ENCODE results near the gene AMPH.
"Not testable (repeated sequence)": the region's sequence is repeated elsewhere in the genome, so short reads cannot be mapped to it uniquely, and the experiment has no call there.

AMPH gene

GRCh38 chr7:38354271-38354851 is 276.8 kb downstream of the AMPH start:
- H3K27me3 ChIP-seq (ENCODE audit: insufficient read depth, low read length); H3K9me3 ChIP-seq (ENCODE audit: insufficient read depth, low read depth, low read length); H3K4me1 ChIP-seq (ENCODE audit: insufficient read depth, low read length); H3K9ac ChIP-seq (ENCODE audit: low read depth, low read length); H3K4me3 ChIP-seq (ENCODE audit: low read length); H3K27ac ChIP-seq (ENCODE audit: low read length); H3K36me3 ChIP-seq (ENCODE audit: insufficient read depth, low read depth, low read length): not testable (repeated sequence)

- not testable (repeated sequence) for H3K4me1 ChIP-seq (ENCODE audit: insufficient read depth, low read length); H3K27ac ChIP-seq (ENCODE audit: low read length); H3K9me3 ChIP-seq (ENCODE audit: insufficient read depth, low read depth, low read length); H3K27me3 ChIP-seq (ENCODE audit: insufficient read depth, low read length); H3K36me3 ChIP-seq (ENCODE audit: insufficient read depth, low read depth, low read length); H3K9ac ChIP-seq (ENCODE audit: low read depth, low read length); H3K4me3 ChIP-seq (ENCODE audit: low read length)
These were observed 277.7 kb downstream of the AMPH start for GRCh38 chr7:38353431-38353881.

- Histone ChIP-seq H3K4me1 (ENCODE audit: insufficient read depth, low read length) (no peaks in the 10 kb centered on the region), H3K36me3 (ENCODE audit: insufficient read depth, low read depth, low read length) (no peaks in the 10 kb centered on the region), H3K27me3 (ENCODE audit: insufficient read depth, low read length) (no peaks in the 10 kb centered on the region), H3K4me3 (ENCODE audit: low read length) (no peak overlapping the region), H3K9me3 (ENCODE audit: insufficient read depth, low read depth, low read length) (no peaks in the 10 kb centered on the region), H3K27ac (ENCODE audit: low read length) (no peak overlapping the region), H3K9ac (ENCODE audit: low read depth, low read length) (no peak overlapping the region)
These were observed 279.6 kb downstream of the AMPH start for GRCh38 chr7:38351601-38352000.

DNA sequence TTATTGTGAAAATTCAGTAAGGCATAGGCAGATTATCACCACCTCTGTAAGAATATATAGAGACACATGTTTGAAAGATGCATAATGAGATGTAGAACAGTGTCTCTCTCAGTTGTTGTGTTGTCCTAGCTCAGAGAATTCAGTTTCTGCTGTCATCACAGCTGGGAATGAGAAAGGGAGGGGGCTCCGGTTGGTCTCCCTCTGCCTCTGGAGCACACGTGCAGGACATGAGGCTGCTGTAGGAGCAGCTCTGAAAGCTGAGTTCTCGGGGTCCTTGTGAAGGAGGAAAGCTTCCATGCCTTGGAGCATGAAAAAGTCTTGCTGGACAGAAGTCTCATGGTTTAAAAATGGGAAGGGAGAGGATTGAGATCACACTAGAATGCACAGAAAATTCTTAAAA is 280.4 kb downstream of the AMPH start:
- not testable (repeated sequence) for H3K9ac ChIP-seq (ENCODE audit: low read depth, low read length); H3K4me1 ChIP-seq (ENCODE audit: insufficient read depth, low read length); H3K36me3 ChIP-seq (ENCODE audit: insufficient read depth, low read depth, low read length); H3K27ac ChIP-seq (ENCODE audit: low read length); H3K27me3 ChIP-seq (ENCODE audit: insufficient read depth, low read length); H3K9me3 ChIP-seq (ENCODE audit: insufficient read depth, low read depth, low read length); H3K4me3 ChIP-seq (ENCODE audit: low read length)

- H3K27ac ChIP-seq (ENCODE audit: low read length); H3K4me1 ChIP-seq (ENCODE audit: insufficient read depth, low read length); H3K9me3 ChIP-seq (ENCODE audit: insufficient read depth, low read depth, low read length); H3K4me3 ChIP-seq (ENCODE audit: low read length); H3K27me3 ChIP-seq (ENCODE audit: insufficient read depth, low read length); H3K9ac ChIP-seq (ENCODE audit: low read depth, low read length); H3K36me3 ChIP-seq (ENCODE audit: insufficient read depth, low read depth, low read length): not testable (repeated sequence)
These were observed 281.1 kb downstream of the AMPH start for GRCh38 chr7:38349869-38350583.

- H3K36me3 ChIP-seq (ENCODE audit: insufficient read depth, low read depth, low read length); H3K27ac ChIP-seq (ENCODE audit: low read length); H3K4me1 ChIP-seq (ENCODE audit: insufficient read depth, low read length); H3K9ac ChIP-seq (ENCODE audit: low read depth, low read length); H3K4me3 ChIP-seq (ENCODE audit: low read length); H3K27me3 ChIP-seq (ENCODE audit: insufficient read depth, low read length); H3K9me3 ChIP-seq (ENCODE audit: insufficient read depth, low read depth, low read length): not testable (repeated sequence)
These were observed 281.9 kb downstream of the AMPH start for GRCh38 chr7:38349126-38349795.

- not testable (repeated sequence) for H3K4me1 ChIP-seq (ENCODE audit: insufficient read depth, low read length); H3K9ac ChIP-seq (ENCODE audit: low read depth, low read length); H3K27ac ChIP-seq (ENCODE audit: low read length); H3K9me3 ChIP-seq (ENCODE audit: insufficient read depth, low read depth, low read length); H3K4me3 ChIP-seq (ENCODE audit: low read length); H3K27me3 ChIP-seq (ENCODE audit: insufficient read depth, low read length); H3K36me3 ChIP-seq (ENCODE audit: insufficient read depth, low read depth, low read length)
These were observed 285.6 kb downstream of the AMPH start for GRCh38 chr7:38345299-38346172.

DNA sequence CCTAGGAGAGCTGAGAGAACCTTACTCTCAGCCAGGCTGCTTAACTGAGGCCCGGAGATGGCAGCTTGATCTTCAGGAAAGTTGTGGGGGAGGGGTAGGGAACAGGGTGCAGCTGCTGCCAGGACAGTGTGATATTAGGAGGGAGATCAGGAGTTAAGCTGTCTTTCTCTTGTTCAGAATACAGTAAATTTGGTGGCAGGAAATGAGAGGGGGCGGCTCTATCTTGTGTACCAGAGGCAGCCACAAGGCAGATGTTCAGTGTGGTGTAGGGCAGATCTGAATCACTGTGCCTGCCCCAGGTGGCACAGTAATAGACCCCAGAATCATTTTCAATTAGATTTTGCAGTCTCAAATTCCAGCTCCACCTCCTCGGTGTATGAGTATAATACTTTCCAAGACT is 286.4 kb downstream of the AMPH start:
- H3K4me1 ChIP-seq (ENCODE audit: insufficient read depth, low read length); H3K4me3 ChIP-seq (ENCODE audit: low read length); H3K9ac ChIP-seq (ENCODE audit: low read depth, low read length); H3K9me3 ChIP-seq (ENCODE audit: insufficient read depth, low read depth, low read length); H3K27me3 ChIP-seq (ENCODE audit: insufficient read depth, low read length); H3K27ac ChIP-seq (ENCODE audit: low read length); H3K36me3 ChIP-seq (ENCODE audit: insufficient read depth, low read depth, low read length): not testable (repeated sequence)

DNA sequence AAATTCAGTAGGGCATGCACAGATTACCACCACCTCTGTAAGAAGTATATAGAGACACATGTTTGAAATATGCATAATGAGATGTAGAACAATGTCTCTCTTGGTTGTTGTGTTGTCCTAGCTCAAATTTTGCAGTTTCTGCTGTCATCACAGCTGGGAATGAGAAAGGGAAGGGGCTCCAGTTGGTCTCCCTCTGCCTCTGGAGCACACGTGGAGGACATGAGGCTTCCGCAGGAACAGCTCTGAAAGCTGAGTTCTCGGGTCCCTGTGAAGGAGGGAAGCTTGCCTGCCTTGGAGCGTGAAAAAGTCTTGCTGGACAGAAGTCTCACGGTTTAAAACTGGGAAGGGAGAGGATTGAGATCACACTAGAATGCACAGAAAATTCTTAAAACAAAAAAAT is 289.0 kb downstream of the AMPH start:
- not testable (repeated sequence) for H3K4me3 ChIP-seq (ENCODE audit: low read length); H3K27ac ChIP-seq (ENCODE audit: low read length); H3K4me1 ChIP-seq (ENCODE audit: insufficient read depth, low read length); H3K9me3 ChIP-seq (ENCODE audit: insufficient read depth, low read depth, low read length); H3K9ac ChIP-seq (ENCODE audit: low read depth, low read length); H3K36me3 ChIP-seq (ENCODE audit: insufficient read depth, low read depth, low read length); H3K27me3 ChIP-seq (ENCODE audit: insufficient read depth, low read length)

GRCh38 chr7:38341172-38341705 is 289.9 kb downstream of the AMPH start:
- H3K27me3 ChIP-seq (ENCODE audit: insufficient read depth, low read length); H3K4me3 ChIP-seq (ENCODE audit: low read length); H3K36me3 ChIP-seq (ENCODE audit: insufficient read depth, low read depth, low read length); H3K9ac ChIP-seq (ENCODE audit: low read depth, low read length); H3K4me1 ChIP-seq (ENCODE audit: insufficient read depth, low read length); H3K9me3 ChIP-seq (ENCODE audit: insufficient read depth, low read depth, low read length); H3K27ac ChIP-seq (ENCODE audit: low read length): not testable (repeated sequence)

GRCh38 chr7:38339953-38340819 is 291.0 kb downstream of the AMPH start:
- no peaks in the 10 kb centered on the region for H3K27me3 ChIP-seq (ENCODE audit: insufficient read depth, low read length)
- no peak overlapping the region for H3K27ac ChIP-seq (ENCODE audit: low read length)
- H3K36me3 ChIP-seq (ENCODE audit: insufficient read depth, low read depth, low read length): no peaks in the 10 kb centered on the region
- H3K4me1 ChIP-seq (ENCODE audit: insufficient read depth, low read length): no peaks in the 10 kb centered on the region; the same call in none of the 2 replicates
- no peaks in the 10 kb centered on the region for H3K9me3 ChIP-seq (ENCODE audit: insufficient read depth, low read depth, low read length)
- H3K9ac ChIP-seq (ENCODE audit: low read depth, low read length): no peak overlapping the region
- no peak overlapping the region for H3K4me3 ChIP-seq (ENCODE audit: low read length)

Data from iPS-20b (cell line).